ENCODE data around the gene CRACR2A.

GRCh38 chr12:3747543-3747942, 5.4 kb downstream of the CRACR2A start:
- no peak for TF ChIP-seq BHLHE40 (IDR thresholded peaks at IDR 0.05; ENCODE audit: borderline replicate concordance)
- TF ChIP-seq SP1 (IDR thresholded peaks at IDR 0.05): no peak
- TF ChIP-seq FOXM1 (IDR thresholded peaks at IDR 0.05; ENCODE audit: borderline replicate concordance): no peak
- TF ChIP-seq SUZ12 (IDR thresholded peaks at IDR 0.05): no peak
- no peak for TF ChIP-seq L3MBTL2 (conservative IDR thresholded peaks at IDR 0.05)
- TF ChIP-seq FOXA1 (IDR thresholded peaks at IDR 0.05): no peak
- no peak for TF ChIP-seq FOXK2 (IDR thresholded peaks at IDR 0.05)

Measured in HEK293T (cell line).